ENCODE data around the gene ITIH5. TPM values are rescaled to one million over a fixed set of nuclear protein-coding genes. Genes with fewer than 3 reads are reported as not detected.

The ITIH5 gene
- total and polyA plus RNA-seq, 8 donors = 4.4 to 28.6 (median 9.4) TPM

DNA sequence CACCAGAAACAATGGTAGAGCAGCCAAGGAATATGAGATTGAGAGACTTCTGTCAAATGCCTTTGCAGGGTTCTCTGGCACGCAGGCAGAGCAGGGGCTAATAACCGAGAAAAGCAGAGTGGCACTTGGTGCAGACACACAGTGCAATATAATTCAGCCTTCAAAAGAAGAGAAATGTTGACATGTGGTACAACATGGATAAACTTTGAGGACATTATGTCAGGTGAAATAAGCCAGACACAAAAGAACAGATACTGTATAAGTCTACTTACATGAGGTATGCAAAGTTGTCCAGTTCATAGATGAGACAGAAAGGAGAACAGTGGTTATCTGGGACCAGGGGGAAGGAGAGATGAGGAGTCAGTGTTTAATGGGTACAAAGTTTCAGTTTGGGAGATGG, 41.8 kb downstream of the ITIH5 start:
- H3K27ac ChIP-seq = no peak overlapping the region
- H3K4me1 ChIP-seq = no peaks in the 10 kb centered on the region
- DNase-seq = no peak
- intact Hi-C loops (cut with DNase I) = no loop called here
- WGBS, 2 donors = 87% methylated on average over 2 of the region's 2 CpGs
- TF ChIP-seq, protein P1, sequence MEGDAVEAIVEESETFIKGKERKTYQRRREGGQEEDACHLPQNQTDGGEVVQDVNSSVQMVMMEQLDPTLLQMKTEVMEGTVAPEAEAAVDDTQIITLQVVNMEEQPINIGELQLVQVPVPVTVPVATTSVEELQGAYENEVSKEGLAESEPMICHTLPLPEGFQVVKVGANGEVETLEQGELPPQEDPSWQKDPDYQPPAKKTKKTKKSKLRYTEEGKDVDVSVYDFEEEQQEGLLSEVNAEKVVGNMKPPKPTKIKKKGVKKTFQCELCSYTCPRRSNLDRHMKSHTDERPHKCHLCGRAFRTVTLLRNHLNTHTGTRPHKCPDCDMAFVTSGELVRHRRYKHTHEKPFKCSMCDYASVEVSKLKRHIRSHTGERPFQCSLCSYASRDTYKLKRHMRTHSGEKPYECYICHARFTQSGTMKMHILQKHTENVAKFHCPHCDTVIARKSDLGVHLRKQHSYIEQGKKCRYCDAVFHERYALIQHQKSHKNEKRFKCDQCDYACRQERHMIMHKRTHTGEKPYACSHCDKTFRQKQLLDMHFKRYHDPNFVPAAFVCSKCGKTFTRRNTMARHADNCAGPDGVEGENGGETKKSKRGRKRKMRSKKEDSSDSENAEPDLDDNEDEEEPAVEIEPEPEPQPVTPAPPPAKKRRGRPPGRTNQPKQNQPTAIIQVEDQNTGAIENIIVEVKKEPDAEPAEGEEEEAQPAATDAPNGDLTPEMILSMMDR (IDR thresholded peaks at IDR 0.05) = no peak
- no peak overlapping the region for H3K4me3 ChIP-seq
- H3K9me3 ChIP-seq = no peaks in the 10 kb centered on the region
- H3K36me3 ChIP-seq = no peaks in the 10 kb centered on the region
- no peaks in the 10 kb centered on the region for H3K27me3 ChIP-seq
- no peak for ATAC-seq
- FAIRE-seq = no peak

DNA sequence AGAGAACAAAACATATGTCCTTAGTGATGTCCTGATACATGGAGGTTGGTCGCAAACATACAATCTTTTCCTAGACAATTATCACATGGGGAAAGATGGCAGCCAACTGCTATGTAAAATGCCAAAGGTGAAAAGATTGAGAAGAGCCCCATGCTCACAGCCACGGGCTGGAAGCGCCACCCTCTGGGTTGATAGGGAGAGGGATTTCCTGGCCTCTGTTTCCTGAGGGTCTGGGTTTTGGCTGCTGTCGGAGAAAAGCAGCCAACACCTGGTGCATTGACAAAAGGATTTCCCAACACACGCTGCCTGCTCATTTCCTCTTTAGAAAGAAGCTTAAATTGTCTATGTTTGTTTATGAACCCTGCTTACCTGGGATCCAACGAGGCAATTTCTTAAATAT, 43.8 kb downstream of the ITIH5 start:
- DNase-seq (no peak), ATAC-seq (no peak), FAIRE-seq (no peak)
- H3K4me3 ChIP-seq = no peak overlapping the region
- 42 to 47% methylated on average over 6 of the region's 6 CpGs for WGBS, 2 donors
- no peaks in the 10 kb centered on the region for H3K36me3 ChIP-seq
- TF ChIP-seq, protein P1 (IDR thresholded peaks at IDR 0.05) = no peak
- no peaks in the 10 kb centered on the region for H3K4me1 ChIP-seq
- H3K27me3 ChIP-seq = no peaks in the 10 kb centered on the region
- no peaks in the 10 kb centered on the region for H3K9me3 ChIP-seq
- intact Hi-C loops (cut with DNase I) = no loop called here
- H3K27ac ChIP-seq = no peak overlapping the region

DNA sequence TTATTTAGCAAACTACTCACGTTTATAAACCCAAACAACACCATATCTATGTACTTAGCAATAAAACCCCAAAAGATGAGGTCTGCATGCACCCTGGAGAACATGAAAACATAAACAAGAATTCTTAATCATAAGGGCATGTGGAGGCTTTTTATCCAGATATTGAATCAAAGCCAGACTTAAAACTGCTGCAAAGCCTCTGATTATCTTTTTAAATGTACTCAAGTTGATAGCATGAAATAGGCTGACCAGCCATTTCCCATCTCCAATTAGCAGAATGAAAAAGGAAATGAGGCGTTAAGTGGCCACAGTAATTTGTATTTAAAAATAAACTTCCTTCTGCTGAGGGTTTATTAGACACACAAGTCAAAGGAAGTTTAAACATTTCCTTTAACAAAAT, 48.3 kb downstream of the ITIH5 start:
- no peaks in the 10 kb centered on the region for H3K27me3 ChIP-seq
- no peaks in the 10 kb centered on the region for H3K9me3 ChIP-seq
- ATAC-seq (peak in 1 of 4 donors; percentile 11), DNase-seq (no peak), FAIRE-seq (no peak)
- TF ChIP-seq, protein P1 (IDR thresholded peaks at IDR 0.05) = no peak
- intact Hi-C loops (cut with DNase I) = no loop called here
- H3K4me1 ChIP-seq = no peaks in the 10 kb centered on the region
- WGBS, 2 donors = 26 to 37% methylated on average over 2 of the region's 2 CpGs
- H3K36me3 ChIP-seq = no peaks in the 10 kb centered on the region
- no peak overlapping the region for H3K27ac ChIP-seq
- H3K4me3 ChIP-seq = no peak overlapping the region

DNA sequence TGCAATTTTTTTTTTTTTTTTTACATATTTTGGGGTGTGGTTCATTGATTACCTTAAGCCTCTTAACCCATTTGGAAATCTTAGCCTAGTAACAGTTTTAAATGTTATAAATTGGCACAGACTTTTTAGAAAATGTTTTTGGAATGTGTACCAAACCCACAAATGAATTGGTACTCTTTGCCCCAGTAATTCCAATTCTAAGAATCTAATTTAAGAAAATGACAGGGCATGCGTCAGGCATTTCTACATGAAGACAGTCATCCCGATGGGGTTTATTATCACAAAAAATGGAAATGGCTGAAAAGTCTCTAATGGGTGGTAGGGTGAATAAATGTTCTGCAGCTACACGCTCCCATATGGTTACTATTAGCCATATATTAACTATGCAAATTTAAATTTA, 54.9 kb downstream of the ITIH5 start:
- TF ChIP-seq, protein P1 (IDR thresholded peaks at IDR 0.05) = no peak
- Histone ChIP-seq H3K27ac (no peak overlapping the region), H3K9me3 (no peaks in the 10 kb centered on the region), H3K4me3 (no peak overlapping the region), H3K27me3 (no peaks in the 10 kb centered on the region), H3K36me3 (no peaks in the 10 kb centered on the region), H3K4me1 (no peaks in the 10 kb centered on the region)
- 81 to 93% methylated on average over 3 of the region's 3 CpGs for WGBS, 2 donors
- FAIRE-seq = no peak
- DNase-seq = no peak
- intact Hi-C loops (cut with DNase I) = no loop called here
- no peak for ATAC-seq

DNA sequence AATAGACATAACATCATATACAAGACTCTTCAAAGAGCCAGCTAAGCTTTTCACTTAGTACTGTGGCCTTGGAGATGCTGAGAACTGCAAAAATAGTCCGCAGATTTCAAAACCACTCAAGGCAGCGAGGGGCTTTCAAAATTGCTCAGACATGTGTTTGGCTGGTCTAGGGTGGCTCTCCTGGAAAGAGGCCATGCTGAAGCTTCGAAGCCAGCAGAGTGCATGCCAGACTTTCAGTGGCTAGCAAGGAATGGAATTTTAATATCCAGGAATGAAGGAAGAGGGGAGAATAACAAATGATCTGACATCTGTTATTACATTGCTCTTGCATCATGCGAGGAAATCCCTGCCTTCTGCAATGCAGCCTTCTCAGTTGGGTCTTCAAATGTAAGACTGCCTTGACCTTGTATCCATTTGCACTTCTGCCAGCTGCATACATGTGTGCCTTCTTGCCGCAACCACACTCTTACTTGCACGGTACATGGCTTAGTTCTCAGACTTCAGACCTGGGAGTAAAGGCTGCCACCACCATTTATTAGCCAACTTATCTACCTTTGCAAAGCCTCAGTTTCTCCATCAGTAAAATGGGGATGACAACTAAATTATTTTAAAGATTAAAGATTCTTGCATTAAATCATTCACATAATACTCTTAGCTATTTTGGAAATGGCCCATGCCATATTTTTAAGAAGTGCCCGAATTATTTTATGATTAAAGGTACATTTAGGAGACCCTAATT, 55.9 kb downstream of the ITIH5 start:
- Histone ChIP-seq H3K27me3 (no peaks in the 10 kb centered on the region), H3K4me3 (no peak overlapping the region), H3K9me3 (no peaks in the 10 kb centered on the region), H3K27ac (no peak overlapping the region), H3K36me3 (no peaks in the 10 kb centered on the region), H3K4me1 (no peaks in the 10 kb centered on the region)
- TF ChIP-seq, protein P1 (IDR thresholded peaks at IDR 0.05) = no peak
- peak in 3 of 4 donors; percentile 38 to 71 (median 58) for ATAC-seq
- DNase-seq = peak in 2 of 6 donors; percentile 8 to 25
- no peak for FAIRE-seq
- intact Hi-C loops (cut with DNase I) = no loop called here
- WGBS, 2 donors = 73 to 81% methylated on average over 7 of the region's 7 CpGs

All from pancreas (tissue), 10 donors.